HepG2 (cell line): Measurements from ENCODE around the gene SCARF1. TPM values are rescaled to one million over a fixed set of nuclear protein-coding genes. Genes with fewer than 3 reads are reported as not detected.

Experiments used
- AFF4 ChIP-seq: sonication (generic); formaldehyde crosslinking; IDR thresholded peaks from 2 replicates; pipeline ENCODE4 v1.4.0; 2020; ENCODE audit warnings: missing genetic modification reagents
- CBX2 ChIP-seq, 2 experiments: fragments of 200-600 bp in 1 of 2; sonication (generic); formaldehyde crosslinking in 1 of 2; IDR thresholded peaks; 2 replicates each; pipeline versions ENCODE4 v1.7.0 to v1.8.1; 2018 to 2022; ENCODE audit warnings: low read depth in 2 of 2, low read length in 1 of 2, mild to moderate bottlenecking in 1 of 2, missing genetic modification reagents in 1 of 2
- EP300 ChIP-seq, 3 experiments: sonication (generic) in 1 of 3; formaldehyde crosslinking in 1 of 3; IDR thresholded peaks; 2 replicates each; pipeline versions ENCODE4 v1.5.1 to v1.6.1; 2011 to 2020; ENCODE audit warnings: low read depth in 2 of 3, low read length in 2 of 3, borderline replicate concordance in 1 of 3, improper control_type of control experiment in 1 of 3, mild to moderate bottlenecking in 1 of 3, missing genetic modification reagents in 1 of 3, moderate library complexity in 1 of 3
- GABPB1 ChIP-seq: IDR thresholded peaks from 2 replicates; pipeline ENCODE4 v1.6.1; 2016; ENCODE audit warnings: mild to moderate bottlenecking, missing genetic modification reagents, moderate library complexity, missing compliant biosample characterization
- LCORL ChIP-seq, 2 experiments: fragments of 450-650 bp in 1 of 2; sonication (generic) in 1 of 2; formaldehyde crosslinking in 1 of 2; IDR thresholded peaks; 2 replicates each; pipeline versions ENCODE4 v1.5.0 to v1.6.1; 2017 to 2020; ENCODE audit warnings: antibody characterized with exemption in 1 of 2, missing genetic modification reagents in 1 of 2
- U2AF1 ChIP-seq: fragments of 200-400 bp; formaldehyde crosslinking; optimal IDR thresholded peaks from 2 replicates; pipeline ENCODE3; 2017; ENCODE audit warnings: mild to moderate bottlenecking, low read depth, low read length
- ZNF503 ChIP-seq: sonication (generic); formaldehyde crosslinking; IDR thresholded peaks from 2 replicates; pipeline ENCODE4 v1.4.0; 2020; ENCODE audit warnings: missing genetic modification reagents
- ZNF766 ChIP-seq: sonication (generic); formaldehyde crosslinking; IDR thresholded peaks from 2 replicates; pipeline ENCODE4 v1.5.0; 2020; ENCODE audit warnings: missing genetic modification reagents, borderline replicate concordance
- polyA plus RNA-seq, 8 experiments: library from polyadenylated mRNA; depleted of rRNA in 3 of 8; stranded (reverse) in 7 of 8; unstranded in 1 of 8; fragments of >200 nt; fragmentation: Illumina TruSeq in 4 of 8; extraction: Trizol in 4 of 8; gene quantifications; 2 replicates each; pipeline versions ENCODE4 v1.2.1 to v1.2.3, GENCODE V29; 2011 to 2016; ENCODE audit warnings: low read depth in 4 of 8, missing spikeins in 1 of 8, mixed read lengths in 1 of 8; ENCODE audit not compliant: insufficient read depth in 1 of 8
- total RNA-seq, 5 experiments: library from RNA; depleted of rRNA; stranded (reverse); fragments of >200 nt; fragmentation: Illumina TruSeq; extraction: Trizol; gene quantifications; 2 replicates each; pipeline ENCODE4 v1.2.3, GENCODE V29; 2016; ENCODE audit warnings: low read depth in 1 of 5
- TF ChIP-seq, protein P1 (sequence below): sonication (generic); formaldehyde crosslinking; IDR thresholded peaks from 2 replicates; pipeline ENCODE4 v1.5.1; 2020; ENCODE audit warnings: mild to moderate bottlenecking, missing genetic modification reagents, moderate library complexity

The SCARF1 gene
- total and polyA plus RNA-seq, 2 of the 13 experiments (the other 11 are each of a cell fraction or from before 2014, with no cell fraction given): 0.24 to 0.71 TPM

DNA sequence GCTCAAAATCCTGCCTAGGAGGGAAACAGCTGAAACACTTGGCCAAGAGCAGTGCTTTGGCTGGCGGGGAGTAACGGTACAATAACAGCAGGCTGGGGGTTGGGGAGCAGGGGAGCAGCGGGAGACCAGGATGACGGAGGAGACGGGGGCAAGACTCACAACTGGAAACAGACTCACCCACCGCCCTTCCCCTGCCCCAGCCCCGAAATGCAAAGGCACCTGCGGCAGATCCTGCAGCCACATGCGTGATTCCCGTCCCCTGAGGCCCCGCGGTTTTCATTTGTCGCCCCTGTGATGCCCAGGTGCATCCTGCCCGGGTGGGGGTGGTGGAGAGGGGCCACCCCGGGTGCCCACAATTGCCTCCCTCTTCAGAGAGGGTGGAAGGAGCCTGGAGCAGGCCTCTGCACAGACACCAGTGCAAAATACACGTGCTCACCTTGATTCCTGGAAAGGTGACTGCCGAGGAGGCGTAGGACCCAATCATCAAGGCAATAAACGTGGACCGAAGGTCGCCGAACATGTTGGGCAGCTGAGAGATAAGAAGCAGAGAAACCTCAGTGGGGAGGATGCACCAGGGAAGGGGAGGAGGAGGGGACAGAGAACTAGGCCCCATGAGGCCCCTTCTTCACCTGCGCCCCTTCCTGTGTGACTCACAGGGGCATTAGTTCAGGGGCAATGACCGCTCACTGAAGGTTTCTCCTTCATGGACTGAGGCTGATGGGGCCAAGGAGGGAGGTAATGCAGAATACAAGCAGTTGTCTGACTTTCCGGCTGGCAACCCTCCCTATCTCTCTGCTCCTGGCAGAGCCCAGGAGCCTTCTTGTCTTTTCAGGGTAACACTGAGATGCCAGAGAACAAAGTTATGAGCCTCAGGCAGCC lies 52.5 kb downstream of the SCARF1 start (continued):
- peak in 1 of 2 experiments; percentile 78; a peak in 2 of 4 replicates for TF ChIP-seq EP300 (IDR thresholded peaks at IDR 0.05; ENCODE audit: low read depth in 2 of 2, low read length in 2 of 2)
- 0 out of 2 replicates have a peak, but pooled peaks have one; percentile 51 for TF ChIP-seq EP300 (CRISPR knock-in tag; IDR thresholded peaks at IDR 0.05; ENCODE audit: borderline replicate concordance)
- 0 out of 2 replicates have a peak, but pooled peaks have one; percentile 29 for TF ChIP-seq ZNF503 (CRISPR knock-in tag)
- no peak for TF ChIP-seq AFF4 (CRISPR knock-in tag)
- no peak for TF ChIP-seq U2AF1
- TF ChIP-seq LCORL (IDR thresholded peaks at IDR 0.05): no peak
- TF ChIP-seq LCORL (CRISPR knock-in tag; IDR thresholded peaks at IDR 0.05): peak; percentile 63; the same call in 1 of the 2 replicates
- TF ChIP-seq CBX2 (IDR thresholded peaks at IDR 0.05; ENCODE audit: low read depth, low read length): no peak
- no peak for TF ChIP-seq CBX2 (CRISPR knock-in tag; IDR thresholded peaks at IDR 0.05; ENCODE audit: low read depth)
- peak; percentile 37; the same call in 1 of the 2 replicates for TF ChIP-seq GABPB1 (CRISPR knock-in tag)
- 0 out of 2 replicates have a peak, but pooled peaks have one; percentile 51 for TF ChIP-seq ZNF766 (CRISPR knock-in tag)
- TF ChIP-seq, protein P1, sequence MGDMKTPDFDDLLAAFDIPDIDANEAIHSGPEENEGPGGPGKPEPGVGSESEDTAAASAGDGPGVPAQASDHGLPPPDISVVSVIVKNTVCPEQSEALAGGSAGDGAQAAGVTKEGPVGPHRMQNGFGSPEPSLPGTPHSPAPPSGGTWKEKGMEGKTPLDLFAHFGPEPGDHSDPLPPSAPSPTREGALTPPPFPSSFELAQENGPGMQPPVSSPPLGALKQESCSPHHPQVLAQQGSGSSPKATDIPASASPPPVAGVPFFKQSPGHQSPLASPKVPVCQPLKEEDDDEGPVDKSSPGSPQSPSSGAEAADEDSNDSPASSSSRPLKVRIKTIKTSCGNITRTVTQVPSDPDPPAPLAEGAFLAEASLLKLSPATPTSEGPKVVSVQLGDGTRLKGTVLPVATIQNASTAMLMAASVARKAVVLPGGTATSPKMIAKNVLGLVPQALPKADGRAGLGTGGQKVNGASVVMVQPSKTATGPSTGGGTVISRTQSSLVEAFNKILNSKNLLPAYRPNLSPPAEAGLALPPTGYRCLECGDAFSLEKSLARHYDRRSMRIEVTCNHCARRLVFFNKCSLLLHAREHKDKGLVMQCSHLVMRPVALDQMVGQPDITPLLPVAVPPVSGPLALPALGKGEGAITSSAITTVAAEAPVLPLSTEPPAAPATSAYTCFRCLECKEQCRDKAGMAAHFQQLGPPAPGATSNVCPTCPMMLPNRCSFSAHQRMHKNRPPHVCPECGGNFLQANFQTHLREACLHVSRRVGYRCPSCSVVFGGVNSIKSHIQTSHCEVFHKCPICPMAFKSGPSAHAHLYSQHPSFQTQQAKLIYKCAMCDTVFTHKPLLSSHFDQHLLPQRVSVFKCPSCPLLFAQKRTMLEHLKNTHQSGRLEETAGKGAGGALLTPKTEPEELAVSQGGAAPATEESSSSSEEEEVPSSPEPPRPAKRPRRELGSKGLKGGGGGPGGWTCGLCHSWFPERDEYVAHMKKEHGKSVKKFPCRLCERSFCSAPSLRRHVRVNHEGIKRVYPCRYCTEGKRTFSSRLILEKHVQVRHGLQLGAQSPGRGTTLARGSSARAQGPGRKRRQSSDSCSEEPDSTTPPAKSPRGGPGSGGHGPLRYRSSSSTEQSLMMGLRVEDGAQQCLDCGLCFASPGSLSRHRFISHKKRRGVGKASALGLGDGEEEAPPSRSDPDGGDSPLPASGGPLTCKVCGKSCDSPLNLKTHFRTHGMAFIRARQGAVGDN (CRISPR knock-in tag): peak; percentile 90
